Bronchial epithelial cell (primary cell): ENCODE data around the gene PMEPA1. TPM values are rescaled to one million over a fixed set of nuclear protein-coding genes. Genes with fewer than 3 reads are reported as not detected.

Experiments used
- DNase-seq: peaks from one replicate; pipeline ENCODE4 v3.0.0-alpha.2; 2010; ENCODE audit warnings: low read depth
- FAIRE-seq: peaks from 2 replicates; lab custom pipeline; 2011; peaks lifted over from hg19 to GRCh38; lab: Jason Lieb, UNC
- H3K27me3 ChIP-seq: 2 replicates; pipeline ENCODE4 v1.5.1; 2011; ENCODE audit warnings: low read length; ENCODE audit not compliant: control insufficient read depth, insufficient read depth
- H3K36me3 ChIP-seq: 2 replicates; pipeline ENCODE4 v1.5.1; 2011; ENCODE audit warnings: low read length; ENCODE audit not compliant: control insufficient read depth, insufficient read depth
- H3K4me3 ChIP-seq: 2 replicates; pipeline ENCODE4 v1.5.1; 2011; ENCODE audit warnings: mild to moderate bottlenecking, low read depth, low read length, control low read depth
- CTCF ChIP-seq: IDR thresholded peaks from 2 replicates; pipeline ENCODE4 v1.5.1; 2011; ENCODE audit warnings: mild to moderate bottlenecking, moderate library complexity, low read length, control low read depth, inconsistent platforms; ENCODE audit not compliant: insufficient read depth, severe bottlenecking
- total RNA-seq: library from RNA; depleted of rRNA; stranded (reverse); fragments of >200 nt; gene quantifications from 2 replicates; pipeline ENCODE4 v1.2.1, GENCODE V29; 2014

The PMEPA1 gene
- total RNA-seq, 1 donor from 2014 or later = 51.1 TPM

GRCh38 chr20:57664476-57664875 lies 45.3 kb downstream of the PMEPA1 start:
- no peak for DNase-seq
- FAIRE-seq = no peak
- H3K4me3 ChIP-seq = no peak overlapping the region
- no peaks in the 10 kb centered on the region for H3K27me3 ChIP-seq
- TF ChIP-seq CTCF = no peak
- peaks cover 20% of the 10 kb centered on the region for H3K36me3 ChIP-seq

- no peaks in the 10 kb centered on the region for H3K27me3 ChIP-seq
- FAIRE-seq (no peak), DNase-seq (no peak)
- no peak overlapping the region for H3K4me3 ChIP-seq
- TF ChIP-seq CTCF = no peak
- peaks cover 26% of the 10 kb centered on the region for H3K36me3 ChIP-seq
Observed at GRCh38 chr20:57663681-57664451, 45.9 kb downstream of the PMEPA1 start.

GRCh38 chr20:57663241-57663640 lies 46.6 kb downstream of the PMEPA1 start:
- FAIRE-seq = no peak
- TF ChIP-seq CTCF = no peak
- DNase-seq = no peak
- peaks cover 32% of the 10 kb centered on the region for H3K36me3 ChIP-seq
- H3K4me3 ChIP-seq = no peak overlapping the region
- H3K27me3 ChIP-seq = no peaks in the 10 kb centered on the region

- FAIRE-seq (no peak), DNase-seq (no peak)
- TF ChIP-seq CTCF = no peak
Observed at GRCh38 chr20:57662456-57663240, 47.2 kb downstream of the PMEPA1 start.

GRCh38 chr20:57661746-57662455 lies 47.9 kb downstream of the PMEPA1 start:
- peaks cover 33% of the 10 kb centered on the region for H3K36me3 ChIP-seq
- H3K4me3 ChIP-seq = no peak overlapping the region
- no peaks in the 10 kb centered on the region for H3K27me3 ChIP-seq
- FAIRE-seq (no peak), DNase-seq (no peak)
- no peak for TF ChIP-seq CTCF

More at GRCh38 chr20:57662456-57663240, 47.2 kb downstream of the PMEPA1 start:
- Histone ChIP-seq H3K27me3 (no peaks in the 10 kb centered on the region), H3K36me3 (peaks cover 33% of the 10 kb centered on the region), H3K4me3 (no peak overlapping the region)
